Measurements from ENCODE around the gene POLR1C.

POLR1C gene

DNA sequence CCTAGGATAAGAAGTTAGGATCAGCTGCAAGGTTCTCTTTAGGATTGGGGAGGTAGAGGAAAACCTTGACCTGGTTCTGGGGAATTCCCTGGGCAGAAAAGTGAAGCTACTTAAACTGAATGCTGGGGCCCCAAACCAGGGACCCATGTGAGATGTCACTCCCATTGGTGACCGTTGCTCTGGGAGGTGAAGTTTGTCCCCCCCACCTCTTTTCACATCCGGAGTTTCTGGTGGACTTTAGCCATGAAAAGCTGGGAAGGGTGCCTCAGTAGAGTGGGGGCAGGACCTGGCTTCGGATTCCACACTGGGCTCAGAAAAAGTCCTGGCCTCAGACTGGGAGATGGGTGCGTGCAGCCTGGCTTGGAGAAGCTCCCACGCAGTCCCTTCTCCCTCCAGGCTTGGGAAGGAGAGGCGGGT, 26.4 kb upstream of the POLR1C start:
- no peak overlapping the region for H3K4me2 ChIP-seq (ENCODE audit: low read depth, low read length)
- H3K4me1 ChIP-seq (ENCODE audit: low read length) = no peaks in the 10 kb centered on the region
- H3K9ac ChIP-seq (ENCODE audit: low read length) = no peak overlapping the region
- H3K79me2 ChIP-seq (ENCODE audit: low read length) = peaks cover 30% of the 10 kb centered on the region
- H3K27me3 ChIP-seq (replicated peaks; ENCODE audit: insufficient read depth, low read length) = no peaks in the 10 kb centered on the region
- H2AFZ ChIP-seq (ENCODE audit: low read length) = no peak overlapping the region
- TF ChIP-seq, protein P1, sequence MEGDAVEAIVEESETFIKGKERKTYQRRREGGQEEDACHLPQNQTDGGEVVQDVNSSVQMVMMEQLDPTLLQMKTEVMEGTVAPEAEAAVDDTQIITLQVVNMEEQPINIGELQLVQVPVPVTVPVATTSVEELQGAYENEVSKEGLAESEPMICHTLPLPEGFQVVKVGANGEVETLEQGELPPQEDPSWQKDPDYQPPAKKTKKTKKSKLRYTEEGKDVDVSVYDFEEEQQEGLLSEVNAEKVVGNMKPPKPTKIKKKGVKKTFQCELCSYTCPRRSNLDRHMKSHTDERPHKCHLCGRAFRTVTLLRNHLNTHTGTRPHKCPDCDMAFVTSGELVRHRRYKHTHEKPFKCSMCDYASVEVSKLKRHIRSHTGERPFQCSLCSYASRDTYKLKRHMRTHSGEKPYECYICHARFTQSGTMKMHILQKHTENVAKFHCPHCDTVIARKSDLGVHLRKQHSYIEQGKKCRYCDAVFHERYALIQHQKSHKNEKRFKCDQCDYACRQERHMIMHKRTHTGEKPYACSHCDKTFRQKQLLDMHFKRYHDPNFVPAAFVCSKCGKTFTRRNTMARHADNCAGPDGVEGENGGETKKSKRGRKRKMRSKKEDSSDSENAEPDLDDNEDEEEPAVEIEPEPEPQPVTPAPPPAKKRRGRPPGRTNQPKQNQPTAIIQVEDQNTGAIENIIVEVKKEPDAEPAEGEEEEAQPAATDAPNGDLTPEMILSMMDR (IDR thresholded peaks at IDR 0.05; ENCODE audit: low read length) = no peak
- no peak for TF ChIP-seq EZH2 (optimal IDR thresholded peaks at IDR 0.05; ENCODE audit: low read depth, low read length)
- TF ChIP-seq EZH2phosphoT487 (IDR thresholded peaks at IDR 0.05; ENCODE audit: low read length) = no peak
- no peaks in the 10 kb centered on the region for H4K20me1 ChIP-seq (ENCODE audit: insufficient read depth, low read length)
- no peak overlapping the region for H3K27ac ChIP-seq (ENCODE audit: low read length)
- no peaks in the 10 kb centered on the region for H3K9me2 ChIP-seq (replicated peaks; ENCODE audit: insufficient read depth, low read length)
- no peaks in the 10 kb centered on the region for H3K9me3 ChIP-seq (replicated peaks; ENCODE audit: insufficient read depth, low read length)
- H3K4me3 ChIP-seq (ENCODE audit: low read length) = no peak overlapping the region
- H3K36me3 ChIP-seq (replicated peaks; ENCODE audit: insufficient read depth, low read length) = no peaks in the 10 kb centered on the region
- no peak for DNase-seq
- H3F3A ChIP-seq (ENCODE audit: insufficient read depth, low read length) = no peaks in the 10 kb centered on the region

DNA sequence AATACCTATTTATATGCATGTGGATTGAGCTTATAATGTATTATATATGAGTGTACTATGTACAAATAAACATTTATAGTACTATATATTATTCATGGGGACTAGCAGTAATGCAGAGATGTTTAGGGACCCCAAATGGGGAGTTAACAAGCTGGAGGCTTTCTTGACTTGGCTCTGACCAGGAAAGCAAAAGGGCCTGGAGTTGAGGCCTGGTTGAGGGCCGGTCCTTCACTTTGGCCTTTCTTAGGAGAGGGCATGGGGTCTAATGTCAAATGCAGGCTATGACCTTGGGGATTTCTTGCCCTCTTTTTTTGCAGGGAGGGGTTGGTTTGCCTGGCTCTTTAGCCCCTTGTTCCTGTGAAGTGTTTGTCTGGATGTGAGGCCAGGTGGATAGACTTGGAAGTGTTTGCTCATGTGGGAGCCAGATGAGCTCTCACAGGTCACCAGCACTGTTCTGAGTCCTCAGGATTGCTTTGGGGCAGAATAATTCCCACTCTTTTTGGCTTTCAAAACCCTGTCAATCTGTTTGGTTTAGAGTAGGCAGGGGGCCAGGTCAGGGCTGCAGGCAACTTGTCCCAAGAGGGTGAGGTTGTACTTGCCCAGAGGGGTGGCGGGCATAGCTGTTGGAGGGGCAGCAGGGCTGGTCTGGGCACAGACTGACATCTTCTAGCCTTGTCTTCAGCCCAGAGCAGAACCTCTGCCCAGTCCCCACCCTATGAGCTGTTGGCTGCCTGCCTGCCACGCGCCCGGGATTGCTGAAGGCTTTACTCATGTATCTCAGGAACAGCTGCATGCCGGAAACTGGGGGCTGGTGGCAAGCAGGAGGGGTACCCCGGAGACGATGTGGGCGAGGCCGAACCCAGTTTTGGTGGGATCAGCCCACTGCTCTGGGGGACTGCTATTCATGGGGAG, 24.9 kb upstream of the POLR1C start:
- Histone ChIP-seq H3K27ac (ENCODE audit: low read length) (no peak overlapping the region), H3K9ac (ENCODE audit: low read length) (no peak overlapping the region), H3K9me3 (replicated peaks; ENCODE audit: insufficient read depth, low read length) (no peaks in the 10 kb centered on the region), H3K79me2 (ENCODE audit: low read length) (peaks cover 24% of the 10 kb centered on the region), H3K36me3 (replicated peaks; ENCODE audit: insufficient read depth, low read length) (no peaks in the 10 kb centered on the region), H4K20me1 (ENCODE audit: insufficient read depth, low read length) (no peaks in the 10 kb centered on the region), H3K4me3 (ENCODE audit: low read length) (no peak overlapping the region), H3K27me3 (replicated peaks; ENCODE audit: insufficient read depth, low read length) (no peaks in the 10 kb centered on the region), H3K4me1 (ENCODE audit: low read length) (no peaks in the 10 kb centered on the region), H2AFZ (ENCODE audit: low read length) (no peak overlapping the region), H3F3A (ENCODE audit: insufficient read depth, low read length) (no peaks in the 10 kb centered on the region), H3K4me2 (ENCODE audit: low read depth, low read length) (no peak overlapping the region), H3K9me2 (replicated peaks; ENCODE audit: insufficient read depth, low read length) (no peaks in the 10 kb centered on the region)
- TF ChIP-seq, protein P1 (IDR thresholded peaks at IDR 0.05; ENCODE audit: low read length) = no peak
- no peak for TF ChIP-seq EZH2 (optimal IDR thresholded peaks at IDR 0.05; ENCODE audit: low read depth, low read length)
- no peak for TF ChIP-seq EZH2phosphoT487 (IDR thresholded peaks at IDR 0.05; ENCODE audit: low read length)
- no peak for DNase-seq

DNA sequence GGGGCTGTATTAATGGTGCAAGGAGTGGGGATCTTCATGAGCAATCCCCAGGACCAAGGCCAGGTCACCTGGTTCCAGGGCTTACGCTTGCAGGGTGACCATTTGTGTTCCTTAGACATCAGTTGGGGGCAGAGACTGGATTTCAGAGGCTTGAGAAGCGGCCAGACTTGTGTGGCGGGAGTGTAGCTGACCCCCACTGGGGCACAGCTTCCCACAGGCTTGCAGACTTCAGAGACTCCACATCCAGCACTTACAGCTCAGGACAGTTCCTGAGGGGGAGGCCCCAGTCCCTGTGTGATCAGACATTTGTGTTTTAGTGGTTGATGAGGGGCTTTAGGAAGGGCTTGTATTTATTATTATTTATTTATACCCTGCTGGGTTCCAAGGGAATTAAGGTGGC, 24.2 kb upstream of the POLR1C start:
- TF ChIP-seq EZH2phosphoT487 (IDR thresholded peaks at IDR 0.05; ENCODE audit: low read length) = no peak
- TF ChIP-seq EZH2 (optimal IDR thresholded peaks at IDR 0.05; ENCODE audit: low read depth, low read length) = no peak
- TF ChIP-seq, protein P1 (IDR thresholded peaks at IDR 0.05; ENCODE audit: low read length) = no peak
- no peak overlapping the region for H3K4me2 ChIP-seq (ENCODE audit: low read depth, low read length)
- DNase-seq = no peak
- H3K27me3 ChIP-seq (replicated peaks; ENCODE audit: insufficient read depth, low read length) = no peaks in the 10 kb centered on the region
- no peak overlapping the region for H3K27ac ChIP-seq (ENCODE audit: low read length)
- no peaks in the 10 kb centered on the region for H3K4me1 ChIP-seq (ENCODE audit: low read length)
- no peaks in the 10 kb centered on the region for H3K9me3 ChIP-seq (replicated peaks; ENCODE audit: insufficient read depth, low read length)
- H3K79me2 ChIP-seq (ENCODE audit: low read length) = peaks cover 21% of the 10 kb centered on the region
- H3K9me2 ChIP-seq (replicated peaks; ENCODE audit: insufficient read depth, low read length) = no peaks in the 10 kb centered on the region
- no peak overlapping the region for H3K9ac ChIP-seq (ENCODE audit: low read length)
- no peaks in the 10 kb centered on the region for H3F3A ChIP-seq (ENCODE audit: insufficient read depth, low read length)
- H3K4me3 ChIP-seq (ENCODE audit: low read length) = no peak overlapping the region
- H3K36me3 ChIP-seq (replicated peaks; ENCODE audit: insufficient read depth, low read length) = no peaks in the 10 kb centered on the region
- no peak overlapping the region for H2AFZ ChIP-seq (ENCODE audit: low read length)
- H4K20me1 ChIP-seq (ENCODE audit: insufficient read depth, low read length) = no peaks in the 10 kb centered on the region
